Rectal smooth muscle tissue (tissue), 1 donor: Measurements from ENCODE around the gene NMNAT3.

Source experiments
- H3K27ac ChIP-seq: one replicate; pipeline ENCODE4 v1.7.0; 2013; ENCODE audit warnings: low read depth, low read length, inconsistent platforms
- H3K27me3 ChIP-seq: one replicate; pipeline ENCODE4 v1.7.0; 2013; ENCODE audit warnings: low read length; ENCODE audit not compliant: control insufficient read depth, insufficient read depth
- H3K36me3 ChIP-seq: one replicate; pipeline ENCODE4 v1.7.0; 2013; ENCODE audit warnings: low read length; ENCODE audit not compliant: control insufficient read depth, insufficient read depth
- H3K4me1 ChIP-seq: one replicate; pipeline ENCODE4 v1.7.0; 2013; ENCODE audit warnings: low read length; ENCODE audit not compliant: control insufficient read depth, insufficient read depth
- H3K4me3 ChIP-seq: one replicate; pipeline ENCODE4 v1.7.0; 2013; ENCODE audit warnings: low read length
- H3K9ac ChIP-seq: one replicate; pipeline ENCODE4 v1.7.0; 2013; ENCODE audit warnings: low read length

The NMNAT3 gene

GRCh38 chr3:139652561-139652960 lies 25.2 kb downstream of the NMNAT3 start:
- Histone ChIP-seq H3K4me1 (no peaks in the 10 kb centered on the region), H3K9ac (no peak overlapping the region), H3K27ac (no peak overlapping the region), H3K36me3 (no peaks in the 10 kb centered on the region), H3K27me3 (no peaks in the 10 kb centered on the region), H3K4me3 (no peak overlapping the region)

GRCh38 chr3:139647866-139648435 lies 29.8 kb downstream of the NMNAT3 start:
- Histone ChIP-seq H3K36me3 (no peaks in the 10 kb centered on the region), H3K27me3 (no peaks in the 10 kb centered on the region), H3K27ac (no peak overlapping the region), H3K4me1 (no peaks in the 10 kb centered on the region), H3K4me3 (no peak overlapping the region), H3K9ac (no peak overlapping the region)

DNA sequence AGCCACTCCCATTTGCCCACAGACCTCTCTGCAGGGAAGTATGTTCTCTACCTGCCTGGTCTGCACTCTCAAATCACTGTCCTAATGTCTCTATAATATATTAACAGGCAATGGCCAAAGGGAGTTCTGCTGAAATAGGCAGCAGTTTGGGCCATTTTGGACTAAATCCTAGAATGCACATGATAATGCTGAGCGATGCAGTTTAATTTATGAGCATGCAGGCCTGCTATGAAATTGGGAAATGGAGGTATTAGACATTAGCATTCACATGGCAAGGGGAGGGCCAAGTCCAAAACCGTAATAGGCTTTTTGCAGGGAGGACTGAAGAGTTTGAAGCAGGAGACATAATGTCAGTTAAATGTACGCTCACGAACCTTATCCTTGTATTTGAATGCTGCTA lies 31.3 kb downstream of the NMNAT3 start:
- Histone ChIP-seq H3K9ac (no peak overlapping the region), H3K27ac (no peak overlapping the region), H3K4me1 (no peaks in the 10 kb centered on the region), H3K36me3 (no peaks in the 10 kb centered on the region), H3K4me3 (no peak overlapping the region), H3K27me3 (no peaks in the 10 kb centered on the region)

- H3K27me3 ChIP-seq = no peaks in the 10 kb centered on the region
- no peak overlapping the region for H3K9ac ChIP-seq
- H3K4me1 ChIP-seq = no peaks in the 10 kb centered on the region
- H3K36me3 ChIP-seq = no peaks in the 10 kb centered on the region
- H3K4me3 ChIP-seq = no peak overlapping the region
- no peak overlapping the region for H3K27ac ChIP-seq
These were observed 34.8 kb downstream of the NMNAT3 start for GRCh38 chr3:139642996-139643395.

DNA sequence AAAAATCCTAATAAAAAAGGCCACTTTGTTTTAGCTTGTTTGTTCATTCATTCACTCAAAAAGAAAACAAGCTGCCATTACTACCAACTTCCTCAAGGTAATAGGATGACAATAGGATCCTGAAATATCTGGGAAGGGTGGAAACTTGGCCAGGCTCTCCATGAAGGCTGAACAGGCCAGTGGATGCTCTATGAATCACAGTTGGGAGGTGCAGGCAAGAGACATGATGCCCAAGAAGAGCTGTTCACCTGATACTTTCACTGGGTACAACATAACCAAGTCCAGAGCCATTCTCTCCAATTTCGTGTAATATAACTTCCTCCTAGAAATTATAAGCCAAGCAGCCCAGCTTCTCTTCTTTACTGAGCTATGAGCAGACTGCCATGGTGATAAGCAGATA lies 37.3 kb downstream of the NMNAT3 start:
- Histone ChIP-seq H3K4me3 (no peak overlapping the region), H3K4me1 (no peaks in the 10 kb centered on the region)

GRCh38 chr3:139639662-139640061 lies 38.1 kb downstream of the NMNAT3 start:
- Histone ChIP-seq H3K4me1 (no peaks in the 10 kb centered on the region), H3K36me3 (no peaks in the 10 kb centered on the region), H3K27me3 (no peaks in the 10 kb centered on the region), H3K4me3 (no peak overlapping the region), H3K27ac (no peak overlapping the region), H3K9ac (no peak overlapping the region)

More for the DNA sequence above, 37.3 kb downstream of the NMNAT3 start:
- H3K9ac ChIP-seq = no peak overlapping the region
- no peak overlapping the region for H3K27ac ChIP-seq
- no peaks in the 10 kb centered on the region for H3K27me3 ChIP-seq
- no peaks in the 10 kb centered on the region for H3K36me3 ChIP-seq

DNA sequence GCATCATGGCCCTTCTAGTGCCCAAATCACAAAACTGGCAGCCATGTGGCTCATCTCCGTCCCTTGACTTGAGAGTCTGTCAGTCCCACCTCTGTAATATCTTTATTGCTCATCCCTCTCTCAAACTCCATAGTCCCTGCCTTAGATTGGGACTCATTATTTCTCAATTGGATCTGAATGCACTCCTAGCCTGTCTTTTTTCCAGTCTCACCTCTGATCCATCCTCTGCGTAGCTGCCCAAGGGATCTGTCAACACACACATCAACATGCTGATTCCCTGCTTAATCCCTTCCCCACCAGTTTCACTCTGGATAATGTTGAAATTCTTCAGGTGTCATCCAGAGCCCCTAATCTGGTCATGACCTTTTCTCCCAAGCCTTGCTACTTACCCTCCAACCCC lies 39.3 kb downstream of the NMNAT3 start:
- no peaks in the 10 kb centered on the region for H3K36me3 ChIP-seq
- H3K27ac ChIP-seq = no peak overlapping the region
- no peaks in the 10 kb centered on the region for H3K27me3 ChIP-seq
- no peak overlapping the region for H3K9ac ChIP-seq
- H3K4me3 ChIP-seq = no peak overlapping the region
- H3K4me1 ChIP-seq = no peaks in the 10 kb centered on the region

- Histone ChIP-seq H3K36me3 (no peaks in the 10 kb centered on the region), H3K4me3 (no peak overlapping the region), H3K9ac (no peak overlapping the region), H3K27ac (no peak overlapping the region), H3K4me1 (no peaks in the 10 kb centered on the region), H3K27me3 (no peaks in the 10 kb centered on the region)
These were observed 41.3 kb downstream of the NMNAT3 start for GRCh38 chr3:139636511-139636910.

GRCh38 chr3:139634111-139634635 lies 43.6 kb downstream of the NMNAT3 start:
- H3K4me1 ChIP-seq = no peaks in the 10 kb centered on the region
- H3K27ac ChIP-seq = no peak overlapping the region
- no peak overlapping the region for H3K4me3 ChIP-seq
- no peak overlapping the region for H3K9ac ChIP-seq
- no peaks in the 10 kb centered on the region for H3K36me3 ChIP-seq
- no peaks in the 10 kb centered on the region for H3K27me3 ChIP-seq

GRCh38 chr3:139633511-139633910 lies 44.3 kb downstream of the NMNAT3 start:
- no peak overlapping the region for H3K4me3 ChIP-seq
- H3K36me3 ChIP-seq = no peaks in the 10 kb centered on the region
- H3K27me3 ChIP-seq = no peaks in the 10 kb centered on the region
- no peak overlapping the region for H3K27ac ChIP-seq
- no peak overlapping the region for H3K9ac ChIP-seq
- no peaks in the 10 kb centered on the region for H3K4me1 ChIP-seq

- Histone ChIP-seq H3K27ac (no peak overlapping the region), H3K4me3 (no peak overlapping the region), H3K9ac (no peak overlapping the region), H3K4me1 (no peaks in the 10 kb centered on the region), H3K36me3 (no peaks in the 10 kb centered on the region), H3K27me3 (no peaks in the 10 kb centered on the region)
These were observed 47.2 kb downstream of the NMNAT3 start for GRCh38 chr3:139630542-139630941.

DNA sequence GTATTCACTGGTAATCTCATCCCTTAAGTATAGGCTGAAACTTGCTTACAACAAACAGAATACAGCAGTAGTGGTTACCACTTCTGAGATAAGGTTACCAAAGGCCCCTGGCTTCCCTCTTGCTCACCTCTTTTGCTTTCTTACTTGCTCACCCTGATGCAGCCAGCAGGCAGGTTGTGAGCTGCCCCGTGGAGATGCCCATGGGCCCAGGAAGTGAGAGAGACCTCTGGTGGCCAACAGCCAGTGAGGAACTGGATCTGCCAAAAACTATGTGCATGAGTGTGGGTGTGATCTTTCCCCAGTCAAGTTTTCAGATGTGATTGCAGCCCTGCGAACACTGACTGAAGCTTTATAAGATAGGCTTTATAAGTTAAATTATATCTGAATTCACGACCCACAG lies 48.7 kb downstream of the NMNAT3 start:
- H3K27ac ChIP-seq = no peak overlapping the region
- no peaks in the 10 kb centered on the region for H3K4me1 ChIP-seq
- H3K9ac ChIP-seq = no peak overlapping the region

GRCh38 chr3:139627759-139628158 lies 50.0 kb downstream of the NMNAT3 start:
- H3K4me3 ChIP-seq = no peak overlapping the region
- H3K27ac ChIP-seq = no peak overlapping the region
- no peaks in the 10 kb centered on the region for H3K27me3 ChIP-seq
- H3K9ac ChIP-seq = no peak overlapping the region
- H3K4me1 ChIP-seq = no peaks in the 10 kb centered on the region
- H3K36me3 ChIP-seq = no peaks in the 10 kb centered on the region

More for the DNA sequence above, 48.7 kb downstream of the NMNAT3 start:
- Histone ChIP-seq H3K4me3 (no peak overlapping the region), H3K36me3 (no peaks in the 10 kb centered on the region), H3K27me3 (no peaks in the 10 kb centered on the region)
